GM11168 (cell line): Measurements from ENCODE around the gene OR51L1.

Experiments
- in situ Hi-C: fragments of 300-500 bp; cut with MboI; formaldehyde crosslinking; loops from one replicate; pipeline ENCODE4 v1.12.0; 2022; ENCODE audit warnings: low sequenced_read_pairs; ENCODE audit not compliant: unreplicated experiment

The OR51L1 gene

GRCh38 chr11:5043380-5043779, 48.7 kb downstream of the OR51L1 start:
- in situ Hi-C loops = no loop called here

GRCh38 chr11:5046226-5046625, 51.6 kb downstream of the OR51L1 start, which contains the start of gene OR52J3:
Gene OR52J3, plus strand, starts transcription at chr11:5046526. Its CDS starts 0 bp downstream, at chr11:5046526.
- in situ Hi-C loops = no loop called here

DNA sequence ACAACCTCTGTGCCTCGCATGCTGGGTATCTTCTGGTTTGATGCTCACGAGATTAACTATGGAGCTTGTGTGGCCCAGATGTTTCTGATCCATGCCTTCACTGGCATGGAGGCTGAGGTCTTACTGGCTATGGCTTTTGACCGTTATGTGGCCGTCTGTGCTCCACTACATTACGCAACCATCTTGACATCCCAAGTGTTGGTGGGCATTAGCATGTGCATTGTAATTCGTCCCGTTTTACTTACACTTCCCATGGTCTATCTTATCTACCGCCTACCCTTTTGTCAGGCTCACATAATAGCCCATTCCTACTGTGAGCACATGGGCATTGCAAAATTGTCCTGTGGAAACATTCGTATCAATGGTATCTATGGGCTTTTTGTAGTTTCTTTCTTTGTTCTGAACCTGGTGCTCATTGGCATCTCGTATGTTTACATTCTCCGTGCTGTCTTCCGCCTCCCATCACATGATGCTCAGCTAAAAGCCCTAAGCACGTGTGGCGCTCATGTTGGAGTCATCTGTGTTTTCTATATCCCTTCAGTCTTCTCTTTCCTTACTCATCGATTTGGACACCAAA, 52.2 kb downstream of the OR51L1 start:
- in situ Hi-C loops = no loop called here
